ENCODE measurements around the gene ACTL10.

- TF ChIP-seq, protein P1, sequence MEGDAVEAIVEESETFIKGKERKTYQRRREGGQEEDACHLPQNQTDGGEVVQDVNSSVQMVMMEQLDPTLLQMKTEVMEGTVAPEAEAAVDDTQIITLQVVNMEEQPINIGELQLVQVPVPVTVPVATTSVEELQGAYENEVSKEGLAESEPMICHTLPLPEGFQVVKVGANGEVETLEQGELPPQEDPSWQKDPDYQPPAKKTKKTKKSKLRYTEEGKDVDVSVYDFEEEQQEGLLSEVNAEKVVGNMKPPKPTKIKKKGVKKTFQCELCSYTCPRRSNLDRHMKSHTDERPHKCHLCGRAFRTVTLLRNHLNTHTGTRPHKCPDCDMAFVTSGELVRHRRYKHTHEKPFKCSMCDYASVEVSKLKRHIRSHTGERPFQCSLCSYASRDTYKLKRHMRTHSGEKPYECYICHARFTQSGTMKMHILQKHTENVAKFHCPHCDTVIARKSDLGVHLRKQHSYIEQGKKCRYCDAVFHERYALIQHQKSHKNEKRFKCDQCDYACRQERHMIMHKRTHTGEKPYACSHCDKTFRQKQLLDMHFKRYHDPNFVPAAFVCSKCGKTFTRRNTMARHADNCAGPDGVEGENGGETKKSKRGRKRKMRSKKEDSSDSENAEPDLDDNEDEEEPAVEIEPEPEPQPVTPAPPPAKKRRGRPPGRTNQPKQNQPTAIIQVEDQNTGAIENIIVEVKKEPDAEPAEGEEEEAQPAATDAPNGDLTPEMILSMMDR (conservative IDR thresholded peaks at IDR 0.05; ENCODE audit: low read length): no peak
- TF ChIP-seq EZH2phosphoT487 (IDR thresholded peaks at IDR 0.05; ENCODE audit: borderline replicate concordance, low read depth, low read length): no peak
Measured at GRCh38 chr20:33630507-33630906, 36.2 kb upstream of the ACTL10 start.
